CD4-positive, alpha-beta T cell (primary cell): ENCODE measurements around the gene PDIK1L. TPM values are rescaled to one million over a fixed set of nuclear protein-coding genes. Genes with fewer than 3 reads are reported as not detected.
A peak's percentile ranks its signal among the peaks of the same experiment; 100 is the strongest.

Experiments used
- ATAC-seq: fragments of 200-7000 bp; cut with Tn5 transposase; one replicate; pipeline ENCODE4 v1.10.0; 2022; ENCODE audit warnings: mild to moderate bottlenecking; ENCODE audit not compliant: poor library complexity
- CTCF ChIA-PET: fragments of 350-600 bp; sonication (Branson Sonifier 250); formaldehyde crosslinking; loops from one replicate; lab custom pipeline; 2021; ENCODE audit warnings: antibody characterized with exemption, inconsistent platforms; lab: Charles Lee
- POLR2A ChIA-PET: fragments of 350-600 bp; sonication (Branson Sonifier 250); formaldehyde crosslinking; loops from one replicate; lab custom pipeline; 2021; ENCODE audit warnings: antibody characterized with exemption, inconsistent platforms; lab: Charles Lee
- DNase-seq, 14 experiments: peaks; one replicate each; pipeline ENCODE4 v3.0.0-alpha.2; 2013 to 2020; ENCODE audit warnings: mixed read lengths in 2 of 14
- H3K27ac ChIP-seq, 2 donors: one replicate each; pipeline versions ENCODE4 v1.5.1 to v1.7.0; 2013; ENCODE audit warnings: low read length in 2 of 2, low read depth in 1 of 2, mild to moderate bottlenecking in 1 of 2
- H3K27me3 ChIP-seq, 2 experiments: 1 replicate in 1 of 2; 2 replicates in 1 of 2; pipeline versions ENCODE4 v1.6.1 to v1.7.0; 2013; ENCODE audit warnings: low read length in 2 of 2, control low read depth in 1 of 2, mild to moderate bottlenecking in 1 of 2, moderate library complexity in 1 of 2; ENCODE audit not compliant: insufficient read depth in 2 of 2, control insufficient read depth in 1 of 2
- H3K36me3 ChIP-seq: one replicate; pipeline ENCODE4 v1.6.1; 2013; ENCODE audit warnings: low read length, control low read depth; ENCODE audit not compliant: insufficient read depth
- H3K4me1 ChIP-seq: one replicate; pipeline ENCODE4 v1.6.1; 2013; ENCODE audit warnings: low read length, control low read depth; ENCODE audit not compliant: insufficient read depth
- H3K4me3 ChIP-seq: one replicate; pipeline ENCODE4 v1.5.1; 2013; ENCODE audit warnings: mild to moderate bottlenecking, low read length, moderate library complexity
- H3K9me3 ChIP-seq, 2 experiments: 1 replicate in 1 of 2; 2 replicates in 1 of 2; pipeline versions ENCODE4 v1.6.1 to v1.7.0; 2013; ENCODE audit warnings: low read length in 2 of 2, mild to moderate bottlenecking in 2 of 2, control low read depth in 1 of 2, moderate library complexity in 1 of 2; ENCODE audit not compliant: control insufficient read depth in 1 of 2, insufficient read depth in 1 of 2
- H3K27ac Mint-ChIP-seq: one replicate; pipeline ENCODE4 v1.8.0; 2020; ENCODE audit warnings: mixed read lengths
- H3K27me3 Mint-ChIP-seq: one replicate; pipeline ENCODE4 v1.8.0; 2021; ENCODE audit warnings: mixed read lengths
- H3K36me3 Mint-ChIP-seq: one replicate; pipeline ENCODE4 v1.8.0; 2021; ENCODE audit warnings: low read depth, mixed read lengths
- H3K4me1 Mint-ChIP-seq: one replicate; pipeline ENCODE4 v1.8.0; 2021; ENCODE audit warnings: low read depth, mixed read lengths
- H3K4me3 Mint-ChIP-seq: one replicate; pipeline ENCODE4 v1.8.0; 2020; ENCODE audit warnings: mild to moderate bottlenecking, mixed read lengths
- H3K9me3 Mint-ChIP-seq: one replicate; pipeline ENCODE4 v1.8.0; 2020; ENCODE audit warnings: mixed read lengths
- CTCF ChIP-seq: fragments of 200-600 bp; IDR thresholded peaks from one replicate; pipeline ENCODE4 v1.8.0; 2022; ENCODE audit warnings: antibody characterized with exemption, mild to moderate bottlenecking
- intact Hi-C, 2 experiments: fragments of 100-400 bp; cut with DNase I in 1 of 2; cut with micrococcal nuclease in 1 of 2; formaldehyde crosslinking; loops; one replicate each; pipeline versions ENCODE4 v1.15.1 to v1.9.0; 2023 to 2025; cut with DNase I, micrococcal nuclease
- total RNA-seq, 174 experiments: library from RNA in 2 of 174; stranded (reverse) in 2 of 174; gene quantifications; one replicate each; pipeline ENCODE4 v1.2.3 and lab custom pipeline; 2021 to 2026

PDIK1L gene
- total RNA-seq, 2 experiments from 2014 or later = 9.5 to 9.9 TPM

- peak; percentile 86 for ATAC-seq
Observed at GRCh38 chr1:26169669-26170471, 58.2 kb downstream of the PDIK1L start, which contains the start of gene ZNF593. Gene ZNF593 (plus strand): TSS chr1:26169908. CDS start chr1:26169984, 76 bp downstream.

GRCh38 chr1:26170472-26170821, 58.8 kb downstream of the PDIK1L start:
- DNase-seq (no peak), ATAC-seq (no peak)
- no peak for TF ChIP-seq CTCF
- intact Hi-C loops = no loop called here
- Histone ChIP-seq H3K27me3 (no peaks in the 10 kb centered on the region), H3K9me3 (no peaks in the 10 kb centered on the region), H3K27ac (peak overlapping the region in 1 of 2 donors; percentile 58), H3K4me3 (peak overlapping the region; percentile 85), H3K36me3 (no peaks in the 10 kb centered on the region), H3K4me1 (peaks cover 26% of the 10 kb centered on the region)
- ChIA-PET POLR2A (interaction anchor here (1.2 to 1.8 kb wide), 3 partner anchors 44 to 68 kb away, joined by 4 to 36 read pairs (median 6); partner anchors contain the start of gene CEP85), CTCF (interaction anchor here (1.0 to 2.9 kb wide), 11 partner anchors 20 to 209 kb away, joined by 3 to 50 read pairs (median 5); partner anchors contain the start of genes CATSPER4 and CEP85)
- H3K27ac Mint-ChIP-seq = peak overlapping the region; percentile 61
- H3K27me3 Mint-ChIP-seq = no peaks in the 10 kb centered on the region
- H3K9me3 Mint-ChIP-seq = no peaks in the 10 kb centered on the region
- no peaks in the 10 kb centered on the region for H3K36me3 Mint-ChIP-seq
- peaks cover 12% of the 10 kb centered on the region for H3K4me1 Mint-ChIP-seq
- peak overlapping the region; percentile 90 for H3K4me3 Mint-ChIP-seq

More at GRCh38 chr1:26169669-26170471, 58.2 kb downstream of the PDIK1L start, which contains the start of gene ZNF593:
- ChIA-PET POLR2A (interaction anchor here (0.6 to 1.8 kb wide), 10 partner anchors 13 to 262 kb away, joined by 3 to 36 read pairs (median 4); partner anchors contain the start of genes CEP85 and DHDDS), CTCF (interaction anchor here (0.6 to 2.9 kb wide), 30 partner anchors 11 to 1888 kb away, joined by 3 to 50 read pairs (median 3); partner anchors contain the start of genes CATSPER4, CD52 and CEP85)
- peak; percentile 90 for TF ChIP-seq CTCF
- no peaks in the 10 kb centered on the region for H3K27me3 ChIP-seq
- peak within 1 kb of the TSS; percentile 61 for H3K27ac Mint-ChIP-seq
- peak within 1 kb of the TSS; percentile 58 to 71 for H3K27ac ChIP-seq
- intact Hi-C loops = loop anchor here (1.0 to 10.0 kb wide), 6 partner anchors 63 to 225 kb away; partner anchors contain the start of gene CEP85 (in 1 of the 2)
- H3K4me1 ChIP-seq = peaks cover 26% of the 10 kb centered on the region
- H3K9me3 Mint-ChIP-seq = no peaks in the 10 kb centered on the region
- DNase-seq = peak; percentile 61 to 91 (median 77)
- H3K36me3 ChIP-seq = no peaks in the 10 kb centered on the region
- no peaks in the 10 kb centered on the region for H3K36me3 Mint-ChIP-seq
- peak within 1 kb of the TSS; percentile 90 for H3K4me3 Mint-ChIP-seq
- no peaks in the 10 kb centered on the region for H3K27me3 Mint-ChIP-seq
- H3K4me3 ChIP-seq = peak within 1 kb of the TSS; percentile 85
- peaks cover 12% of the 10 kb centered on the region for H3K4me1 Mint-ChIP-seq
- H3K9me3 ChIP-seq = no peaks in the 10 kb centered on the region
